ENCODE data around the gene AMT.
"Not testable (repeated sequence)": the region's sequence is repeated elsewhere in the genome, so short reads cannot be mapped to it uniquely, and the experiment has no call there.

Gene AMT

DNA sequence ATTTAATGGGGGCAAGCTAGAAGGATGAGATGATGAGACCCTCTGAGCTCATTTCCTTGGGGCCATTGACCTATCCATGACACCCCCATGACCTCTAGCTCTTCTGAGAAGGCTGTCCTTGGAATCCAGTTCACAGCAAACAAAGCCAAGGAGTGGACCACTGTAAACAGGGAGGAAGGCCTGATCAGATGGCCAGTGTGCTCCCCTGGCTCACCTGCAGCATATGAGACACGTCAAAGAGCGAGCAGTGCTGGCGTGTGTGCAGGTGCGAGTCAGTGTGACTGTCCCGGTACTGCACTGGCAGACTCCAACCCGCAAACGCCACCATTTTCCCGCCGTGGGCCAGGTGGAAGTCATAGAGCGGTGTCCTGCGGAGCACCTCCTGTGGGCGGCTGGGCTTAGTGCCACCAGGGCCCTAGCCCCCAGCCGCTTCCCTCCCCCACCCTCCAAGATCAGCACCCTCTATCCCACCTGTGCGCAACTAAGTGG, 339 bp downstream of the AMT start:
- DNase-seq (ENCODE audit: low spot score): no peak

DNA sequence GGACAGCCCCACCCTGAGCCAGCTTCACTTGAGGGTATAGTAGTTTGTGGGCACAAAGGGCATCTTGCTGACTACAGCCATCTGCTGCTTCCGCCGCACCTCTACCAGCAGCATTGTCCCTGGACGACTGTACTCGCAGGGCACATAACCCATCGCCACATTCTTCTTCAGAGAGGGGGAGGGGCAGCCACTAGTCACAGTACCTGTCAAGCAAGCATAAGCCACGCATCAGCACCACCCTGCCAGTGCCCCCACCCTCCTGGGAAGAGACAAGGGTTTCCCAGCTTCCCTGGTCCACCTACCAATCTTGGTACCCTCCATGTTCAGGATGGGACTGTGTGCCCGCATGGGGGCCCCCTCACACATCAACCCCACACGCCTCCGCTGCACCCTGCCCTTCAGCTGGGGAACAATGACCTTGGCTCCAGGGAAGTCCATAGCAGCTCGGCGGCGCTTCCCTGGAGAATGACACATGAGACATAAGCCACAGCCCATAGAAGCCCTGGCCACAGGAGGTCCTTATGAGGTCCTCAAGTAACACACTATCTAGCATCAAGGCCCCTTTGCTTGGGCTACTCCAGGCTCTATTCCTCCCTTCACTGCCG, 4.7 kb downstream of the AMT start:
- DNase-seq (ENCODE audit: low spot score): no peak

DNA sequence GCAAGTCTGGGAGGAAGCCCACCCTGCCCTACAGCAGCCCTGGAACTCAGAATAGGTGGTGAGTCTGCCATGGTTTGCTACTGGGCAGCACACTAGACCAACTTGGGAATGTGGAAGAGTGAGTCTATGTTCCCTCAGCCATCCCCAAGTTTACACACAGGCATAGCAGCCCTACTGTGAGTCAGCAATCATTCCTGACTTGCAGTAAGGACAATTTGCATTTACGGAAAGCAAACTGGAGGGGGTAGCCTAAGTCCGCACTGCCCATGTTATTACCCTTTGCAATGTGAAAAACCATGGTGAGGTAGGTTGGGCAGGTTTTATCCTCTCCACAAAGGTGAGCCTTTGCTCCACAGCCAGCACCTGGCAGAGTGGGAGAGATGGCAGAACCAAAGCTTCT, 5.4 kb downstream of the AMT start:
- no peak for DNase-seq (ENCODE audit: low spot score)

DNA sequence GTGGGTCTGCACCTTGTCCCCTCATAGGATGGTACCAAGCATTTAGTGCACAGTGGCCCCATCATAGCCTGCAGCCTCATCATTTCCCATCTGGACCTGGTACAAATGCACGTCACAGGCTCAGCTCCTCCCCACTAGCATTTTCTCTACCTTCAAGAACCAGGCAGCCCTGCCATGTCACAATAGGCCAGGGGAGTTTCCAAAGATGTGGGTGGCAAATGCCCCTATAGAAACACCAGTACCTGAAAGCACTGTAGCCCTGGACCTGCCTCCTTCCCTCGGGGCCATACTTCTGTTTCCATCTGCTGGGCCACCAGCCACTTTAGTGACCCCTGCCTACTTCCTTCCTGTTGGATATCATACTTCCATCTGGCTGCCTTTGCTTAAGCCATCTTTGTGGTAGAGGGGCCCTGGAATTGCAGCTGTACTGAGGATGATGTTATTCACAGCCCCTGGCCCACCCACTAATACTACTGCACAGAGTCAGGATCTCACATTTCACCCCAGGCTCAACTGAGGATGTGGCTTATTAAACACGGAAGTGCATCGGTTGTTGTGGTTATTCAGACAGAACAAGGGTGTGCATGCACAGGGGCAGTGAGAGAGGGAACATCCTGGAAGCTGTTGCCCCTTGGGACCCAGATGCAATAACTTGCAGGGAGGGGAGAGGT, 6.2 kb downstream of the AMT start:
- peak; percentile 44 for DNase-seq (ENCODE audit: low spot score)

DNA sequence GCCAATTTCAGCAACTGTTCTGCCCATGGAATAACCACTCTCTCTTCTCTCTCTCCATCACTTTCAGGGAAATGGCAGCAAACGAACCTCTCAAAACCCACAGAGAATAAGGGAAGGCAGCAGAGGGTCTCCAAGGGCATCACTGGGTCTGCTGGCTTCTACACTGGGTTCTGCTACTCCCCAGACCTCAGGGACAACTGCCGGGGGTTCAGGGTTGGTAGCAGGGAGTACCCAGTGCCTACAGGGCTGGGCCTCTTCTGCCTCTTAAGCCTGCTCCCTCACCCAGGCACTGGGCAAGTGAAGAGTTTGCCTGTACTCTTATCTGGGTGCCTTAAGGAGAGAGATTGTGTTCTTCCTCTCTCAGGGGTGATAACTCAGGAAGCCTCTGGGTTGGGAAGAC, 7.5 kb downstream of the AMT start:
- no peak for DNase-seq (ENCODE audit: low spot score)

DNA sequence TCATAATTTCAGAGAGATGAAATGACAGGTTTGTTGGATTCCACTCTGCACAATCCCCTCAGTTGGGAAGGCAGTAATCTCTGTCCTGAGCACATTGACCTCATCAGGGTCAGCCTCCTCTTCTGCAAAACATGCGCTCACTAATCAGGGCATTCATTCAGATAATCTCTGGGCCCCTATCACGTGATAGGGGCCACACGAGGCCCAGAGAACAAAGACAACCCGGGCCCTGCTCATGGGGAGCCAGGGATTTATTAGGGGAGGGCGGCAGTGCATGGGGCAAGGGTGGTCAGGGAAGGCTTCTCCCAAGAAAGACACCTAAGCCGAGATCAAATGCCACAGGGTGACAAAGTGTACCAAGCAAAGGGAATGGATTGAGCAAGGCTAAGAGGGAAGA, 8.9 kb downstream of the AMT start:
- DNase-seq (ENCODE audit: low spot score): no peak

DNA sequence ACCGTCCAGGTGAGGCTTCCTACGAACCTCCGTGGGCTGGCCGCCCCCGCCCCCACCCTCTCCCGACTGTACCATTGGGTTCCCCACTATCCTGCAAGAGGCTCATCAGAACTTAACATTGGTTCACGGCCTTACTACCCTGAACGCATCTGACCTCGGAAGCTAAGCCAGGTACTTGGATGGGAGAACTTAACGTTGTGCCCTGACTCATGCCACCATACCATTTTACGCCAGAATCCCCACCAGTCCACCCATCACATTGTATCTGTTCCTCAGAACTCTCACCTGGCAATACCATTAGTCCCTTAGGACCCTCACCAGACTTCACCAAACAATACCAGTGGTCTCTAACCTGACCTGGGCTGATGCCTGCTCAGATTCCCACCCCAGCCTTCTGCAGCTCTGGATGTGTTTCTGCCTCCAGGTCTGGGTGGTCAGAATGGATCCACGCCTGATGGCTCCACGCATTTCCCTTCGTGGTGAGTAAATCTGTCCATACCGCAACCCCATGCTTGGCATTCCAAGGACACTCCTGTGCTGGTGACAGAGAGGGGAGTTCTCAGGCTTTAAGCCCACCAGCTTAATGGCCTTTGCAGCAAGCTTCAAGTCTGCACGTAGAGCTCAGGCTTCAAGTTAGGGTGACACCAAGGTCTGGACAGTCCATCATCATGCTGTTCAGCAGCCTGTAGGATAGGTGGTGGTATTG, 9.5 kb downstream of the AMT start:
- DNase-seq (ENCODE audit: low spot score): peak; percentile 21

DNA sequence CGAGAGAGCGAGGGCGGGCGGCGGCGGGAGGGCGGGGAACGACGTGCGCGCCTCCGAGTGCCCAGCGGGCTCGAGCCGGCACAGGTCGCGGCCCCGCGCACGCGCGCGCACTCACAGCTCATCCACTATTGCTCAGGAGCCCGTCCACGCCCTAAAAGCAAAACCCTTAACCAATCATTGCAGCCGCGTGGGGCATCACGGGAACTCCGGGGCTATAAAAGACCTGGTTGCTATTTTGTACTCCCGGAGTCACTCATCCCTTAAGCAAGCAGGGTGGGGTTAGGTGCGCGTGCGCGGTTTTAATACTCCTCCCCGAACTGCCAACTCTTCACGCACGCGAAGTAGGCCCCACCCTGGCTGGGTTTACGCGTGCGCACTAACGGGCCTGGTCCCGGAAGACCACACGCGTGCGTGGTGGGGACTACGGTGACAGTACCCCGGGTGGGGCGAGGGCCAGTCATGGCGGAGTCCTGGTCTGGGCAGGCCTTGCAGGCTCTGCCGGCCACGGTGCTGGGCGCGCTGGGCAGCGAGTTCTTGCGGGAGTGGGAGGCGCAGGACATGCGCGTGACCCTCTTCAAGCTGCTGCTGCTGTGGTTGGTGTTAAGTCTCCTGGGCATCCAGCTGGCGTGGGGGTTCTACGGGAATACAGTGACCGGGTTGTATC, 10.2 kb downstream of the AMT start, which contains the start of the genes RHOA and TCTA:
Gene RHOA, minus strand, starts transcription at position 9 of the 664 bp plus-strand sequence. CDS start 36,387 bp downstream, outside the sequence.
Gene TCTA, plus strand, starts transcription at position 456 of the 664 bp plus-strand sequence. Its CDS starts 4 bp downstream, at position 460.
- DNase-seq (ENCODE audit: low spot score): peak; percentile 98

DNA sequence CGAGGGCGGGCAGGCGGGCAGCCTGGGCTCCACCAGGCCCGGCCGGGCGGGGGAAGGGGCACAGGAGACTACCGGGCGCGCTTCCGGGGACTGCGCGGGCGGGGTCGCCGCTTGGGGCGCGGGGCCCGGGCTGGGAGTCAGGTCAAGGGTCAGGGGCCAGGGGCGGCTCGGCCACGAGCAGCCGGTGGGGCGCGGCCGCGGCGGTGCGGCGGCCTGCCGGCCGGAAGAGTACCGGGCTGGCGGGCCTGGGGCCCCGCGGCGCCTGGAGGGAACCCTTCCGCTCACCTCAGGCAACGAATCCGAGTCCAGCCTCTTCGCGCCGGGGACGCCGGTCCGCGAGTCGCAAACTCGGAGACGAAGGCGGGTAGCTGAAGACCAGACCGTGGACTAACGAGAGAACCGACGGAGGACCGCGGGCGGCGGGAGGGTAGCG, 10.7 kb downstream of the AMT start:
- no peak for DNase-seq (ENCODE audit: low spot score)

DNA sequence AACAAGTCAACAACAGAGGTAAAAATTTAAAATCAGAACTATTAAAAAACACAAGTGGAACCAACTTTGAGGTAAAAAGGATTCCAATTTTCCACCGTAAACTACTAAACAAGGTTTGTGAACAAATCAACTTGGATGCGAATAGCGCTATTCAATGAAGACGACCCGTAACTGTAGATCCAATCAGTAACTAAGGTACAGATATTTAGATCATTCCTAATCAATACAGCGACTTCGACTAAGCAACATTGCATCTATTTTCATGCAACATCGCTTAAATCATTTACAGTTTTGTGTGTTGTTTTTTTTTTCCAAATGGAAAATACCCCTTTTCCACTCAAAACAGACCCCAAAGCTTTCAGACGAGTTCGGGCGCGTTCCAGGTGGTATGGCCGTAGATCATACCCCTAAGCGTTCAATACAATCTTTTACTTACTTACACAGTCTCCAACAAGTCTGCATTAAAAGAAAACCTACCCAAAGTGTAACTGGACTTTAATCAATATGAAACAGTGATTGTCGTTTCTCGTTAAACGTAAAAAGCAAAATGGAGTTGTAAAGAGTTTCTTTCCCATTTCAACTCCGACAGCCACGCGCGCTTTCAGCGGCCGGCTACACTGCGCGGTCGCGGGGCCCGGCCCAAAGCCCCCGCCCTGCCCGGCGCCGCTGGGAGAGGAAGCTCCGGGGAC, 11.3 kb downstream of the AMT start:
- peak; percentile 43 for DNase-seq (ENCODE audit: low spot score)

DNA sequence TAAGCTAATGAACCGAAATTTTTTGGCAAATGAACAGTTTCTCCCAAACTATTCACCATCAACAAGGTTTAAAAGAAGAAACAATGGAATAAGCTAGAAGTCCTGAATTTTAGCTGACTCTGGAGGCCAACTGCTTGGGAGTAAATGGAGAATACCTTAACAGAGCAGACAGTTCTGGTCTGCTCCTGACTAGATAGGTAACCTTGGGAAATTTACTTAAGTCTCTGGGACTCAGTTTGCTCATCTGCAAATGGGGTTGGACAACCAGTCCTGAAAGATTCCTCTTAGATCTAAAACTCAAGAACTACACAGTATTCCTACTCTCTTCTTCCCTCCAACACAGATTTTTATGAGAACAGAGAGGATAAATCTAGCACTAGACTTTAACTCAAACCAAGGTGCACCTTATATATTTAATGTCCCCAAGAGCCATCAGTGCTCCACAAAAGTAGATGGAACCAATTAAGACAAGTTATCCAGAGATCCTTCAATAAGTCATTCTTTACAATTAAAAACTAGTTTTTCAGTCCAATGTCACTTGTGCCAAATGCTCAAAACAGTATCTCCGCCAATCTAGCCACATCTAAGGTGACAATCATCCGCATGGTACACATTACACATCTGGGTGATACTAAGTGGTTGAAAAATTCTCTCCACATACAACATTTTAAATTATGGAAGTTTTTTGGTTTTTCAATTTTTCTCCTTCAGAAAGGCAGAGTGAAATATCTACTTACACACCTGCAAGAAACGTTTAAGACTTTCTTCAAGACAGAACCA, 12.0 kb downstream of the AMT start:
- peak; percentile 8 for DNase-seq (ENCODE audit: low spot score)

DNA sequence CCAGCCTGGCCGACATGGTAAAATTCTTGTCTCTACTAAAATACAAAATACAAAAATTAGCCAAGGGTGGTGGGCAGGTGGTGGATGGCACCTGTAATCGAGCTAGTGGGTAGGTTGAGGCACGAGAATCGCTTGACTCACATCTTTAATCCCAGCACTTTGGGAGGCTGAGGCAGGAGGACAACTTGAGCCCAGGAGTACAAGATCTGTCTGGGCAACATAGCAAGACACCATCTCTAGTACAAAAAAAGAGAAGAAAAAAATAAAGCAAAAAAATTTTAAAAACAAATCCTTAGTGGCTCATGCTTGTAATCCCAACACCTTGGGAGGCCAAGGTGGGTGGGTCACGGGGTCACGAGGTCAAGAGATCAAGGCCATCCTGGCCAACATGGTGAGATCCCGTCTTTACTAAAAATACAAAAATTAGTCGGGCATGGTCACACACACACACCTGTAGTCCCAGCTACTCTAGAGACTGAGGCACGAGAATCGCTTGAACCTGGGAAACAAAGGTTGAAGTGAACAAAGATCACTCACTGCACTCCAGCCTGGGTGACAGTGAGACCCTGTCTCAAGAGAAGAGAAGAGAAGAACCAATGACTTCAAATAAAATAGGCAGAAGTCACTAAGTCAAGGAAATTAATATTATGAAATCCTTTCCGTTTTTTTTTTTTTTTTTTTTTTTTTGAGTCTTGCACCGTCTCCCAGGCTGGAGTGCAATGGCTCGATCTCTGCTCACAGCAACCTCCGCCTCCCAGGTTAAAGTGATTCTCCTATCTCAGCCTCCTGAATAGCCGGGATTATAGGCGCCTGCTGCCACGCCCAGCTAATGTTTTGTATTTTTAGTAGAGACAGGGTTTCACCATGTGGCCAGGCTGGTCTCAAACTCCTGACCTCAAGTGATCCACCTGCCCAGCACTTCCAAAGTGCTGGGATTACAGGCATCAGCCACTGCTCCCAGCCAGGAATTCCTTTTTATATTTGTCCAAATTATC, 15.4 kb downstream of the AMT start:
- DNase-seq (ENCODE audit: low spot score): no peak

DNA sequence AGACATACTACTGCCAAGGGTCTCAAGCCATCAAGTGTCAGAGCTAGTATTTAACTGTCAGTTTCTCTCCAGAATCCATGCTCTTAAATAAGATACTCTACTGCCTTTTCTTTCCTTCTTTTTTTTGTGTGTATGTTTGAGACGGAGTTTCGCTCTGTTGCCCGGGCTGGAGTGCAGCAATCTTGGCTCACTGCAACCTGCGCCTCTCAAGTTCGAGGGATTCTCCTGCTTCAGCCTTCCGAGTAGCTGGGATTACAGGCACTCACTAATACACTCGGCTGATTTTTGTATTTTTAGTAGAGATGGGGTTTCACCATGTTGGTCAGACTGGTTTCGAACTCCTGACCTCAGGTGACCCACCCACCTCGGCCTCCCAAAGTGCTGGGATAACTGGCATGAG, 16.7 kb downstream of the AMT start:
- DNase-seq (ENCODE audit: low spot score): not testable (repeated sequence)

DNA sequence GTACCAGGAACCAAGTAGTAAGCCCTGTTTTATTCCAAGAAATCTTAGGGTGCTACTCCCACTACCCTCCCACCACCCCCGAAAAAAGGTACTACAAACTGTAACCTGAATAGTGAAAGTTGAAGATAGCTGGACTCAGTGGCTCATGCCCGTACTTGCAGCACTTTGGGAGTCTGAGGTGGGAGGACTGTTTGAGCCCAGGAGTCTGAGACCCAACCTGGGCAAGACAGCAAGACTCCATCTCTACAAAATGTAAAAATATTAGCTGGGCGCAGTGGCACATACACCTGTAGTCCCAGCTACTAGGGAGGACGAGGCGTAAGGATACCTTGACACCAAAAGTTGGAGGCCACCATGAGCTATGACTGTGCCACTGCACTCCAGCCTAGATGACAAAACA, 18.4 kb downstream of the AMT start:
- no peak for DNase-seq (ENCODE audit: low spot score)

DNA sequence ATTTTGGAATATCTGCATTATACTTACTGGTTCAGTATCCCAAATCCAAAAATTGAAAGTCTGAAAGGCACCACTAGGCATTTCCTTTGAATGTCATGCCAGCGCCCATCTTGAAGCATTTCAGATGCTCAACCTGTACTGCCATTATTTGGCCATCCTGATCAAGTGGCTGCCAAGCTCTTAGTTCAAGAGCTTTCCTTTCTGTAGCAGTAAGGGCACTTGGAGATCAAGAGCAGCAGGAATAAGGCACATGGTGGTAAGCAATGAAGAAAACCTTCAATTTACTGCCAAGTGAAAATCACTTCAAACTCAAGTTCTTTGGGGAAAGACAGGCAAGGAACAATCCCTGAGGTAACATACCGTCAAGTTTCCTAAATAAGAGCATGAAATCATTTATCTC, 20.5 kb downstream of the AMT start:
- DNase-seq (ENCODE audit: low spot score): no peak

DNA sequence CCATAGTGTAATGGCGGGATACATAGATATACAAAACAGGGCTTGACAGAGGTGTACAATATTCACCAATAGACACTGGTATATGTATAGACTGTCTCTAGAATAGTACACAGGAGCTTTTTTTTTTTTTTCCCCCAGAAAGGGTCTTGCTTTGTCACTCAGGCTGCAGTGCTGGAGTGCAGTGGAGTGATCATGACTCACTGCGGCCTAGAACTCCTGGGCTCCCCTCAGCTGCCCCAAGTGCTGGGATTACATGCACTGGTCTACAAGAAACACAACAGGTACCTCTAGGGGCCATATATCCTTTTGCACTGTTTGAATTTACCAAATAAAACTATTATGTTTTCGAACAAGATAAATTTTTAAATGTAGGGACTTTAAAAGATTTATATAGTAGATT, 22.8 kb downstream of the AMT start:
- no peak for DNase-seq (ENCODE audit: low spot score)

DNA sequence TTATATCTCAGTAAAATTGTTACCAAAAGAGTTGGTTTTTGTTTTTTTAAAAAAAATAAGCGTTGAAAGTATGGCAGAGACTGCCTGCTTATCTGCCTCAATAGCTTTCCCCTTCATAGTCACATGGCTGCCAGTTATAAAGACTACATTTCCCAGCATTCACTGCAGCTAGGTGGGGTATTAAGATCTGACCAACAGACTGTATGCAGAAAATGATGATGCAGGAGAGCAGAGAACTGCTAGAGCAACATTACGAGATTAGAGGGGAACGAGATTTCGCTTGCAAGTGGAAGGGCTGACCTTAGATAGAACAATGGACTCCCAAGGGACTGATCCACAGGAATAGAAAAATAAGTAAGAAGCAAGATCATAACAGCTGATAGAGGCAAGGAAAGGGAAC, 24.8 kb downstream of the AMT start:
- DNase-seq (ENCODE audit: low spot score): peak; percentile 47

DNA sequence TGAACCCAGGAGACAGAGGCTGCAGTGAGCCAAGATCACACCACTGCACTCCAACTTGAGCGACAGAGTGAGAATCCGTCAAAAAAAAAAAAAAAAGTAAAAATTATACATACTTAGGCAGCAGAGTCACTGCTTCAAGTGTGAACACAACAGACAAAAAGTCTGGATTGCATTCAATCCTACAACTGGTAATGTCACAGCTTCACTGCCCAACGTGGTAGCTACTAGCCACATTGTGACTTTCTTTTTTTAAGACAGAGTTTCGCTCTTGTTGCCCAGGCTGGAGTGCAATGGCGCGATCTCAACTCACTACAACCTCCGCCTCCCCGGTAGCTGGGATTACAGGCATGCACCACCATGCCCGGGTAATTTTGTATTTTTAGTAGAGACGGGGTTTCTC, 31.0 kb downstream of the AMT start:
- DNase-seq (ENCODE audit: low spot score): not testable (repeated sequence)

DNA sequence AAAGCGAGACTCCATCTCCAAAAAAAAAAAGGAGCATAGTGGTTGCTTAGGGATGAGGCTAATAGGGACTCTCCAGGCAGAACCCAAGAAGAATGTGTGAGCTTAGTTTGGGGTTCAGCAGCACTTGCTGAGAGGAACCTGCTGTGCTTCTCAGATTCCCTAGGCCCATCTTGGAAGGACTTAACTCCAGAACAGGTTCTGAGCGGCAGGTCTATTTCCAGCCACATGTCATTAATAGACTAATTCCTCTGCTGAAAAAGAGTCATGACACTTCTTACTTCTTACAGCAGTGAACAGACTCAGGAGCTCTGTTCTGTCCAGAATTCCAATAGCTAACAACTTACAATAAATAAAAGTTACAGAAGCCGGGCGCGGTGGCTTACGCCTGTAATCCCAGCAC, 33.0 kb downstream of the AMT start:
- no peak for DNase-seq (ENCODE audit: low spot score)

DNA sequence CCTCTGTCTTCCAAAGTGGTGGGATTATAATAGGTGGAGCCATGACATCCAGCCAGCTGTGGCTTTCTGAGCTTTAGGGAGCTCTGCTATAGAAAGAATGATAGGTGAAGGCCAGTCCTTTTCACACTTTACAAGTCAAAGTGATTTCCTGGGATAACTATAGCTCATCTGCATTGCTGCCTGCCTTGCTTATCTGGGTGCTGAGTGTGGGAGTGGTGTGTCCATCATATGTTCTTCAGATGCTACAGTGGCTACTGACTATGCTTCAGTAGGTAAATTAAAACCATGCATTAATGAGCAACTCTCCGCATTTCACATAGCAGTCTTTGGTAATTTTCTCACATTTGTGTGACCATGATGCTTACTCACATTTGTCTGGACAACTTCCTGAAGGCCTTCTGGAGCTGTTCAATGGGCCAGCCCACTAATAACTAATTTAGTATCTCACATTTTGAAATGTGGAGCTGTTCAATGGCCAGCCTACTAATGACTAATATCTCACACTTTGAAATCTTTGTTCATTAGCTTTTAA, 33.9 kb downstream of the AMT start:
- no peak for DNase-seq (ENCODE audit: low spot score)
